Activated CD4-positive, alpha-beta T cell treated with anti-CD3 and anti-CD28 coated beads, Interleukin-2, amount 10 ng/mL, durations not matched to agents 24 days and 14 days (primary cell): ENCODE data around the gene EARS2. TPM values are rescaled to one million over a fixed set of nuclear protein-coding genes. Genes with fewer than 3 reads are reported as not detected.

Experiments
- DNase-seq: peaks from one replicate; pipeline ENCODE4 v3.0.0; 2022
- H3K27ac Mint-ChIP-seq: one replicate; pipeline ENCODE4 v1.8.0; 2022; ENCODE audit warnings: mild to moderate bottlenecking, mixed read lengths
- H3K27me3 Mint-ChIP-seq: one replicate; pipeline ENCODE4 v1.8.0; 2022; ENCODE audit warnings: mixed read lengths
- H3K36me3 Mint-ChIP-seq: one replicate; pipeline ENCODE4 v1.8.0; 2022; ENCODE audit warnings: low read depth, mild to moderate bottlenecking, mixed read lengths
- H3K4me1 Mint-ChIP-seq: one replicate; pipeline ENCODE4 v1.8.0; 2021; ENCODE audit warnings: mixed read lengths
- H3K4me3 Mint-ChIP-seq: one replicate; pipeline ENCODE4 v1.8.0; 2022; ENCODE audit warnings: mild to moderate bottlenecking, moderate library complexity, mixed read lengths
- H3K9me3 Mint-ChIP-seq: one replicate; pipeline ENCODE4 v1.8.0; 2021; ENCODE audit warnings: mixed read lengths
- intact Hi-C: fragments of 100-400 bp; cut with micrococcal nuclease; formaldehyde crosslinking; loops from one replicate; pipeline ENCODE4 v1.15.1; 2023
- total RNA-seq: library from RNA; stranded (reverse); gene quantifications from 2 replicates; pipeline ENCODE4 v1.2.3, GENCODE V29; 2022

EARS2 gene
- total RNA-seq, 1 donor from 2014 or later: 31.4 TPM

- no peak overlapping the region for H3K4me3 Mint-ChIP-seq
- H3K9me3 Mint-ChIP-seq: no peaks in the 10 kb centered on the region
- no peaks in the 10 kb centered on the region for H3K27me3 Mint-ChIP-seq
- no peak overlapping the region for H3K27ac Mint-ChIP-seq
- DNase-seq: no peak
- H3K36me3 Mint-ChIP-seq: peaks cover 31% of the 10 kb centered on the region
- H3K4me1 Mint-ChIP-seq: no peaks in the 10 kb centered on the region
- intact Hi-C loops: no loop called here
Measured at GRCh38 chr16:23528644-23529310, 28.4 kb downstream of the EARS2 start.

- no peak overlapping the region for H3K27ac Mint-ChIP-seq
- no peaks in the 10 kb centered on the region for H3K27me3 Mint-ChIP-seq
- H3K9me3 Mint-ChIP-seq: no peaks in the 10 kb centered on the region
- H3K4me3 Mint-ChIP-seq: no peak overlapping the region
- no peaks in the 10 kb centered on the region for H3K4me1 Mint-ChIP-seq
- no peak for DNase-seq
- peaks cover 31% of the 10 kb centered on the region for H3K36me3 Mint-ChIP-seq
- intact Hi-C loops: no loop called here
Measured at GRCh38 chr16:23527961-23528643, 29.0 kb downstream of the EARS2 start.

GRCh38 chr16:23524886-23525285 lies 32.3 kb downstream of the EARS2 start:
- Mint-ChIP-seq H3K27me3 (no peaks in the 10 kb centered on the region), H3K4me1 (no peaks in the 10 kb centered on the region), H3K9me3 (no peaks in the 10 kb centered on the region), H3K27ac (no peak overlapping the region), H3K4me3 (no peak overlapping the region), H3K36me3 (peaks cover 43% of the 10 kb centered on the region)
- no peak for DNase-seq
- intact Hi-C loops: no loop called here

- Mint-ChIP-seq H3K27ac (no peak overlapping the region), H3K4me3 (no peak overlapping the region), H3K27me3 (no peaks in the 10 kb centered on the region), H3K36me3 (peaks cover 52% of the 10 kb centered on the region), H3K9me3 (no peaks in the 10 kb centered on the region), H3K4me1 (no peaks in the 10 kb centered on the region)
- no peak for DNase-seq
- intact Hi-C loops: no loop called here
Measured at GRCh38 chr16:23523876-23524385, 33.2 kb downstream of the EARS2 start.

GRCh38 chr16:23523321-23523720 lies 33.8 kb downstream of the EARS2 start:
- H3K27me3 Mint-ChIP-seq: no peaks in the 10 kb centered on the region
- H3K4me1 Mint-ChIP-seq: peaks cover 2% of the 10 kb centered on the region
- no peak overlapping the region for H3K4me3 Mint-ChIP-seq
- intact Hi-C loops: no loop called here
- H3K36me3 Mint-ChIP-seq: peaks cover 51% of the 10 kb centered on the region
- H3K9me3 Mint-ChIP-seq: no peaks in the 10 kb centered on the region
- no peak overlapping the region for H3K27ac Mint-ChIP-seq
- no peak for DNase-seq

GRCh38 chr16:23521965-23522364 lies 35.2 kb downstream of the EARS2 start:
- peaks cover 43% of the 10 kb centered on the region for H3K36me3 Mint-ChIP-seq
- H3K27ac Mint-ChIP-seq: no peak overlapping the region
- H3K9me3 Mint-ChIP-seq: no peaks in the 10 kb centered on the region
- H3K4me1 Mint-ChIP-seq: peaks cover 9% of the 10 kb centered on the region
- no peaks in the 10 kb centered on the region for H3K27me3 Mint-ChIP-seq
- no peak for DNase-seq
- intact Hi-C loops: no loop called here
- no peak overlapping the region for H3K4me3 Mint-ChIP-seq

GRCh38 chr16:23521037-23521743 lies 36.0 kb downstream of the EARS2 start:
- peaks cover 15% of the 10 kb centered on the region for H3K4me1 Mint-ChIP-seq
- intact Hi-C loops: no loop called here
- no peak for DNase-seq
- peaks cover 46% of the 10 kb centered on the region for H3K36me3 Mint-ChIP-seq
- no peak overlapping the region for H3K27ac Mint-ChIP-seq
- no peaks in the 10 kb centered on the region for H3K27me3 Mint-ChIP-seq
- H3K9me3 Mint-ChIP-seq: no peaks in the 10 kb centered on the region
- no peak overlapping the region for H3K4me3 Mint-ChIP-seq

- no peak for DNase-seq
- intact Hi-C loops: no loop called here
- Mint-ChIP-seq H3K27ac (no peak overlapping the region), H3K4me1 (peaks cover 20% of the 10 kb centered on the region), H3K36me3 (peaks cover 46% of the 10 kb centered on the region), H3K9me3 (no peaks in the 10 kb centered on the region), H3K27me3 (no peaks in the 10 kb centered on the region), H3K4me3 (no peak overlapping the region)
Measured at GRCh38 chr16:23520500-23520899, 36.6 kb downstream of the EARS2 start.

- DNase-seq: no peak
- Mint-ChIP-seq H3K36me3 (peaks cover 44% of the 10 kb centered on the region), H3K4me1 (peaks cover 32% of the 10 kb centered on the region), H3K27ac (no peak overlapping the region), H3K4me3 (no peak overlapping the region), H3K27me3 (no peaks in the 10 kb centered on the region), H3K9me3 (no peaks in the 10 kb centered on the region)
- intact Hi-C loops: no loop called here
Measured at GRCh38 chr16:23519282-23519681, 37.9 kb downstream of the EARS2 start.

GRCh38 chr16:23518435-23518891 lies 38.7 kb downstream of the EARS2 start:
- no peaks in the 10 kb centered on the region for H3K27me3 Mint-ChIP-seq
- peaks cover 36% of the 10 kb centered on the region for H3K4me1 Mint-ChIP-seq
- no peaks in the 10 kb centered on the region for H3K9me3 Mint-ChIP-seq
- no peak overlapping the region for H3K27ac Mint-ChIP-seq
- DNase-seq: no peak
- H3K36me3 Mint-ChIP-seq: peaks cover 41% of the 10 kb centered on the region
- intact Hi-C loops: no loop called here
- H3K4me3 Mint-ChIP-seq: no peak overlapping the region

GRCh38 chr16:23516366-23517137 lies 40.6 kb downstream of the EARS2 start:
- Mint-ChIP-seq H3K4me3 (peak overlapping the region; percentile 21), H3K36me3 (peaks cover 25% of the 10 kb centered on the region), H3K4me1 (peaks cover 38% of the 10 kb centered on the region), H3K27me3 (no peaks in the 10 kb centered on the region), H3K9me3 (no peaks in the 10 kb centered on the region), H3K27ac (no peak overlapping the region)
- no peak for DNase-seq
- intact Hi-C loops: no loop called here

- no peaks in the 10 kb centered on the region for H3K27me3 Mint-ChIP-seq
- no peak for DNase-seq
- intact Hi-C loops: no loop called here
- H3K4me3 Mint-ChIP-seq: no peak overlapping the region
- peaks cover 23% of the 10 kb centered on the region for H3K36me3 Mint-ChIP-seq
- no peaks in the 10 kb centered on the region for H3K9me3 Mint-ChIP-seq
- H3K4me1 Mint-ChIP-seq: peaks cover 41% of the 10 kb centered on the region
- no peak overlapping the region for H3K27ac Mint-ChIP-seq
Measured at GRCh38 chr16:23515881-23516280, 41.3 kb downstream of the EARS2 start.

GRCh38 chr16:23514381-23515152 lies 42.6 kb downstream of the EARS2 start:
- Mint-ChIP-seq H3K4me1 (peaks cover 45% of the 10 kb centered on the region), H3K27me3 (no peaks in the 10 kb centered on the region), H3K36me3 (peaks cover 24% of the 10 kb centered on the region), H3K27ac (peak overlapping the region; percentile 68), H3K9me3 (no peaks in the 10 kb centered on the region), H3K4me3 (peak overlapping the region; percentile 55)
- intact Hi-C loops: loop anchor here (5.0 kb wide), 1 partner anchor 83 kb away; the partner anchor contains the start of gene NDUFAB1
- DNase-seq: peak; percentile 83
